Measurements from ENCODE around the gene TCF4.

The TCF4 gene

GRCh38 chr18:55229682-55230081 lies 358.3 kb downstream of the TCF4 start:
- TF ChIP-seq CTCF (IDR thresholded peaks at IDR 0.05; ENCODE audit: low read depth, low read length), result no peak
- Histone ChIP-seq H3K36me3 (no peaks in the 10 kb centered on the region; the same call in 1 of the 2 replicates), H3K4me3 (ENCODE audit: low read depth, low read length) (no peak overlapping the region), H3K27ac (no peak overlapping the region), H3K9me3 (ENCODE audit: severe bottlenecking) (no peaks in the 10 kb centered on the region), H3K27me3 (ENCODE audit: insufficient read depth, low read depth, severe bottlenecking) (no peaks in the 10 kb centered on the region)
- DNase-seq, result no peak

GRCh38 chr18:55228707-55229106 lies 359.3 kb downstream of the TCF4 start:
- no peak for TF ChIP-seq CTCF (IDR thresholded peaks at IDR 0.05; ENCODE audit: low read depth, low read length)
- Histone ChIP-seq H3K36me3 (no peaks in the 10 kb centered on the region; the same call in 1 of the 2 replicates), H3K27me3 (ENCODE audit: insufficient read depth, low read depth, severe bottlenecking) (no peaks in the 10 kb centered on the region), H3K27ac (no peak overlapping the region), H3K9me3 (ENCODE audit: severe bottlenecking) (no peaks in the 10 kb centered on the region), H3K4me3 (ENCODE audit: low read depth, low read length) (no peak overlapping the region)
- DNase-seq, result no peak

- Histone ChIP-seq H3K4me3 (ENCODE audit: low read depth, low read length) (no peak overlapping the region), H3K27me3 (ENCODE audit: insufficient read depth, low read depth, severe bottlenecking) (no peaks in the 10 kb centered on the region), H3K9me3 (ENCODE audit: severe bottlenecking) (no peaks in the 10 kb centered on the region), H3K27ac (no peak overlapping the region), H3K36me3 (no peaks in the 10 kb centered on the region; the same call in 1 of the 2 replicates)
- no peak for DNase-seq
- no peak for TF ChIP-seq CTCF (IDR thresholded peaks at IDR 0.05; ENCODE audit: low read depth, low read length)
Measured at GRCh38 chr18:55228191-55228590, 359.8 kb downstream of the TCF4 start.

- no peaks in the 10 kb centered on the region for H3K27me3 ChIP-seq (ENCODE audit: insufficient read depth, low read depth, severe bottlenecking)
- no peak overlapping the region for H3K27ac ChIP-seq
- no peak overlapping the region for H3K4me3 ChIP-seq (ENCODE audit: low read depth, low read length)
- no peaks in the 10 kb centered on the region; the same call in 1 of the 2 replicates for H3K36me3 ChIP-seq
- TF ChIP-seq CTCF (IDR thresholded peaks at IDR 0.05; ENCODE audit: low read depth, low read length), result no peak
- no peaks in the 10 kb centered on the region for H3K9me3 ChIP-seq (ENCODE audit: severe bottlenecking)
- no peak for DNase-seq
Measured at GRCh38 chr18:55227771-55228170, 360.2 kb downstream of the TCF4 start.

GRCh38 chr18:55226044-55226443 lies 361.9 kb downstream of the TCF4 start:
- no peak overlapping the region for H3K27ac ChIP-seq
- no peaks in the 10 kb centered on the region for H3K27me3 ChIP-seq (ENCODE audit: insufficient read depth, low read depth, severe bottlenecking)
- H3K4me3 ChIP-seq (ENCODE audit: low read depth, low read length), result no peak overlapping the region
- no peak for DNase-seq
- TF ChIP-seq CTCF (IDR thresholded peaks at IDR 0.05; ENCODE audit: low read depth, low read length), result no peak
- no peaks in the 10 kb centered on the region; the same call in 1 of the 2 replicates for H3K36me3 ChIP-seq
- no peaks in the 10 kb centered on the region for H3K9me3 ChIP-seq (ENCODE audit: severe bottlenecking)

GRCh38 chr18:55224086-55224625 lies 363.8 kb downstream of the TCF4 start:
- TF ChIP-seq CTCF (IDR thresholded peaks at IDR 0.05; ENCODE audit: low read depth, low read length), result no peak
- H3K9me3 ChIP-seq (ENCODE audit: severe bottlenecking), result no peaks in the 10 kb centered on the region
- no peaks in the 10 kb centered on the region for H3K27me3 ChIP-seq (ENCODE audit: insufficient read depth, low read depth, severe bottlenecking)
- no peak for DNase-seq
- no peak overlapping the region for H3K27ac ChIP-seq
- no peak overlapping the region for H3K4me3 ChIP-seq (ENCODE audit: low read depth, low read length)
- H3K36me3 ChIP-seq, result no peaks in the 10 kb centered on the region; the same call in 1 of the 2 replicates
